GM20000 (cell line): Measurements from ENCODE around the gene FBXL17.

Experiments used
- DNase-seq: peaks from one replicate; pipeline ENCODE4 v3.0.0; 2012; ENCODE audit warnings: low spot score
- TF ChIP-seq, protein P1 (sequence below): IDR thresholded peaks from 2 replicates; pipeline ENCODE4 v1.5.1; 2012; ENCODE audit warnings: mild to moderate bottlenecking, control low read depth; ENCODE audit errors: extremely low read depth, missing control alignments

Gene FBXL17

DNA sequence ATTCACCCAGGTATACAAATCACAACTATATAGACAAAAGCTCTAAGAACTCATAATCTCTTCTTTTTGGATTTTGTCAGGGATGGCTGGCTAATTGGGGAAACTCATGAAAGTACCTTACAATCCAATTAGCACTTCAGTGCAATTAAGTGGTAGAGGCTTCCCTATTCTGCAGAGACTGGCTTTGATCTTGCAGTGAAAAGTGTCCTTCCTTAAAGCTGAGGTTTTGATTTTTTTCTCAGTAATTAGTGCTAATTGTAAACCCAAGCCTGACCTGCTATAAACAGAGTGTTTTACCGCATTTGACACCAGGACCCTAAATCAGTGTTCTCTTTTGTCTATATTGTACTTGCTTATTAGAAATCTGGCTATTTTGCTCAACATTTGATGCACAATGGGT, 417.2 kb downstream of the FBXL17 start:
- DNase-seq = no peak
- TF ChIP-seq, protein P1, sequence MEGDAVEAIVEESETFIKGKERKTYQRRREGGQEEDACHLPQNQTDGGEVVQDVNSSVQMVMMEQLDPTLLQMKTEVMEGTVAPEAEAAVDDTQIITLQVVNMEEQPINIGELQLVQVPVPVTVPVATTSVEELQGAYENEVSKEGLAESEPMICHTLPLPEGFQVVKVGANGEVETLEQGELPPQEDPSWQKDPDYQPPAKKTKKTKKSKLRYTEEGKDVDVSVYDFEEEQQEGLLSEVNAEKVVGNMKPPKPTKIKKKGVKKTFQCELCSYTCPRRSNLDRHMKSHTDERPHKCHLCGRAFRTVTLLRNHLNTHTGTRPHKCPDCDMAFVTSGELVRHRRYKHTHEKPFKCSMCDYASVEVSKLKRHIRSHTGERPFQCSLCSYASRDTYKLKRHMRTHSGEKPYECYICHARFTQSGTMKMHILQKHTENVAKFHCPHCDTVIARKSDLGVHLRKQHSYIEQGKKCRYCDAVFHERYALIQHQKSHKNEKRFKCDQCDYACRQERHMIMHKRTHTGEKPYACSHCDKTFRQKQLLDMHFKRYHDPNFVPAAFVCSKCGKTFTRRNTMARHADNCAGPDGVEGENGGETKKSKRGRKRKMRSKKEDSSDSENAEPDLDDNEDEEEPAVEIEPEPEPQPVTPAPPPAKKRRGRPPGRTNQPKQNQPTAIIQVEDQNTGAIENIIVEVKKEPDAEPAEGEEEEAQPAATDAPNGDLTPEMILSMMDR = no peak

DNA sequence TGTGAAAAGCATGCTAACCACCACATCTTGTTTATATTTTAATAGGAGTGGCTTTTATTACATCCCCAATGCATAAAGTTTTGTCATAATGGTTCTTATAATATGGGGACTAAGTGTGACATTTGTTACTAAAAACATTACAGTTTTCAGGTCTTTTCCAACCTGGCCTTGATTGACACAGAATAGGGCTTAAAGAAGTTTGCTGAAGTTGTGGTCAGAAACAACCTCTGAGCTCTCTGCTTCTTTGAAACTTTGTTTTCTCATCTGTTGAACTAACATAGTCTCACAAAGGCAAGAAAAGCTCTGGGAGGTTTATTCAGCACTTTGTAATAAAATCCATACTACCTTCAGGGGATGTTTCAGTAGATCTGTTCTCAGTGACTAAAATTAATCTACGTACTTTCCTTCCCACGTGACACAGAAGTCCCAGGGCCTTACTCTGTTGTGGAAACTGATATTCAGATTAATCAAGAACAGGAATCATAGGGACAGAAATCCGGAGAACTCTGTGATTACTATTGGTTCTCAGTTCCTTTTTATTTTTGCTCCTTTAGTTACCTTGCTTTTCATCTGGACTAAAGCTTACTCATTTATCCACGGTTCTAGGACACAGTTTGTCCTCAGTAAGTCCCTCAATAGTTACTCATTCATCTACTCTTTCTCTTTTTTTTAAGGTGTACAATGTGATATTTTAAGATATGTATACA, 422.2 kb downstream of the FBXL17 start:
- TF ChIP-seq, protein P1 = no peak
- no peak for DNase-seq

DNA sequence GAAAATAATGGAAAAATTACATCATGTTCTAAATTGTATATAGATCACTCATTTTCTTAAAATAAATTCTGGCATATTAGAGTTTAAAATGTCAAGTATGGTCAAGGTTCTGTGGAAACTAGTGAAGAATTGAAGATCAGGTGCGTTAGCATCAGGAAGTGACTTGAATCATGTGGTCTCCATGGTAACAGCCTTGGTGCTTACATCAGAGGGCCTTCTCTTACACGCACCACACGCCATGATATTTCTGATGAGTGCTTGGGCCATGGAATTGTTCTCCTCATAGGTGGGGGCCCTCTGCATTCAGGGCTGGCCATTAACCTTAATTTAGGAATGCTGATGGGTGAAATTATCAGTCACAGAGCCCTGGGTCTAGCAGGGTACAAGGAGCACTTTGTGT, 423.0 kb downstream of the FBXL17 start:
- DNase-seq = no peak

DNA sequence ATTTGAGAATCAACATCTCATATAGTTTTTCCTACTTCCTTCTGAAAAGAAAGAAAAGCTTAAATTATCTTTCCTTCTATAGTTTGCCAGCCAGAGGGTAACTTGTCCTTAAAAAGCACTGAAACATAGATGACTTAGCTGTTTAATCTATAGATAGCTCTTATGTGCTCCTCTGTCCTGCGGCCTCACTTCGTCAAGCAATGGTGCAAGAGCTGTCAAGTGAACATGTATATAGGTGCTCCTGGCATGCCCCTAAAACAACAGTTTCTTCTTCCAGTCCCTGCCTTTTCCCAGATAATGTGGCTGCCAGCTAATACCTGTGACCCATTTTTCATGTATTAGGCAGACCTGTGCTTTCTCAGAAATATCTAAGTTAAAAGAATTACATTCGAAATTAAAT, 423.5 kb downstream of the FBXL17 start:
- TF ChIP-seq, protein P1 = no peak
- no peak for DNase-seq

More for the DNA sequence above, 423.0 kb downstream of the FBXL17 start:
- TF ChIP-seq, protein P1 = no peak

DNA sequence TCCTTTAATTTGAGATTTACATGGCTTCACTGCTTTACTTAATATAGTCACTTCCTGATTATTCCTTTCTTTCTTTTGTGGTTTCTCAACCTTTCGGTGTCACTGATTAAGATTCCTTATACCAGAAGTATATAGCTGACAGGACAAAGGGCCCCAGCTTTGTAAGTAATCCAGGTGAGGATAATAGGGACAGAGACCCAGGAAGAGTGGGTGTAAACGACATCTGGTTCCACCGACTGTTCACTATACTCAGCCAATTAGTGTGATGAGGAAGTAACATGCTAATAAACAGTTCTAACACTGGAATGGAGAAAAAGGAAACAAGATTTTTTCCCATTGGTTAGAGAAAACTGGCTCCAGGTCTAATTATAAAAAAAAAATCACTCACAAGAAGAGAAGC, 424.8 kb downstream of the FBXL17 start:
- no peak for DNase-seq
- TF ChIP-seq, protein P1 = no peak

DNA sequence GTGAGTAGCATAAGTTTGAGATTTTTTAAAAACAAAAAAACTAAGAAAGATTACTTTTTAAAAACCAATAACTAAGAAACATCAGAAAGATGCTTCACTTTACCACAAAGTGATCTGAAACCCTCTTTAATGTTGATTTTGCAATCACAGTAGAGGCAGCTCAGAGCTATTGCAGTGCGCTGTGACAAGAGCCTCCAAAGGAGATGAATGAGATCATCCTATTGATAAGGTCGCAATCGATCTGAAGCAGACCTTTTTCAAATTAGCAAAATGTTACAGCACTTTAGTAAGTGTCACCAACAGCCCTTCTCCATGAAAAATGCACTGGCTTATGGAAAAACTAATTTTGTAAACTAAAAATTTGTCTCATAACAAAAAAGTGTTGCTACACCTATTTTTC, 426.6 kb downstream of the FBXL17 start:
- TF ChIP-seq, protein P1 = no peak
- DNase-seq = no peak

DNA sequence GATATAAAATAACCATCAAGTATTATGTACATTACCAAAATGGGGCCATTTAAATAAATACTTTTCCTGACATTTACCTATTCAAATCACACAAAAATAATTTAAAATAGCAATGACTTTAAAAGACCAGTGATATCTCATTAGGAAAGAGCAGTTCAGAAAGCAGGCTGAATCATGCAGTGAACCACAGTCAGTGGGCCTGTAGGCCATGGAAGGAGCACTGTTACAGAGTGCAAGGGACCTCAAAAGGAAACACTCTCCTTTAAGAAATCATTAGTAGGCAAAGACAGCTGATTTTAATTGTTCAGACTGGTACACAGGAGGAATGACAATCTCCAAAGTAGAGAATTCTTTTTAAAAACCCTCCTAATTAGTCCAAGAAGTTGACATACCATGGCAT, 427.6 kb downstream of the FBXL17 start:
- TF ChIP-seq, protein P1 = no peak
- no peak for DNase-seq
